ENCODE measurements around the gene FAM118B.

The FAM118B gene

GRCh38 chr11:126186708-126187529 is 24.7 kb upstream of the FAM118B start:
- no peak for DNase-seq

- DNase-seq = no peak
These were observed 23.1 kb upstream of the FAM118B start for GRCh38 chr11:126188332-126189108.

- DNase-seq = no peak
These were observed 22.3 kb upstream of the FAM118B start for GRCh38 chr11:126189109-126189929.

GRCh38 chr11:126190792-126191191 is 20.8 kb upstream of the FAM118B start:
- no peak for DNase-seq

GRCh38 chr11:126191379-126192073 is 20.1 kb upstream of the FAM118B start:
- DNase-seq = no peak

GRCh38 chr11:126192361-126192760 is 19.2 kb upstream of the FAM118B start:
- DNase-seq = no peak

GRCh38 chr11:126193038-126193478 is 18.5 kb upstream of the FAM118B start:
- no peak for DNase-seq

GRCh38 chr11:126194121-126194543 is 17.4 kb upstream of the FAM118B start:
- DNase-seq = peak; percentile 37 to 56

GRCh38 chr11:126195119-126195518 is 16.5 kb upstream of the FAM118B start:
- no peak for DNase-seq

- DNase-seq = no peak
These were observed 14.2 kb upstream of the FAM118B start for GRCh38 chr11:126197277-126197939.

- no peak for DNase-seq
These were observed 12.9 kb upstream of the FAM118B start for GRCh38 chr11:126198648-126199047.

- no peak for DNase-seq
These were observed 8.8 kb upstream of the FAM118B start for GRCh38 chr11:126202646-126203359.

- DNase-seq = no peak
These were observed 6.2 kb upstream of the FAM118B start for GRCh38 chr11:126205359-126205758.

- DNase-seq = no peak
These were observed 3.7 kb upstream of the FAM118B start for GRCh38 chr11:126207896-126208295.

- DNase-seq = no peak
These were observed 729 bp upstream of the FAM118B start for GRCh38 chr11:126210871-126211235.

GRCh38 chr11:126212089-126212660 is 593 bp downstream of the FAM118B start:
- no peak for DNase-seq

- DNase-seq = no peak
These were observed 2.9 kb downstream of the FAM118B start for GRCh38 chr11:126214441-126214840.

GRCh38 chr11:126214841-126215240 is 3.3 kb downstream of the FAM118B start:
- no peak for DNase-seq

- no peak for DNase-seq
These were observed 5.1 kb downstream of the FAM118B start for GRCh38 chr11:126216526-126217305.

GRCh38 chr11:126217491-126217890 is 5.9 kb downstream of the FAM118B start:
- no peak for DNase-seq
